Activated CD8-positive, alpha-beta T cell treated with anti-CD3 and anti-CD28 coated beads for 36 hours (primary cell): ENCODE measurements around the gene TMEM176B. TPM values are rescaled to one million over a fixed set of nuclear protein-coding genes. Genes with fewer than 3 reads are reported as not detected.

ENCODE experiments used
- ATAC-seq: fragments of 200-7000 bp; cut with Tn5 transposase; one replicate; pipeline ENCODE4 v1.10.0; 2021; ENCODE audit warnings: mild to moderate bottlenecking, moderate library complexity
- CTCF ChIA-PET: fragments of 350-600 bp; sonication (Branson Sonifier 250); formaldehyde crosslinking; loops from one replicate; lab custom pipeline; 2021; ENCODE audit warnings: antibody characterized with exemption; lab: Charles Lee
- POLR2A ChIA-PET: fragments of 350-600 bp; sonication (Branson Sonifier 250); formaldehyde crosslinking; loops from one replicate; lab custom pipeline; 2021; ENCODE audit warnings: antibody characterized with exemption; lab: Charles Lee
- DNase-seq: peaks from one replicate; pipeline ENCODE4 v3.0.0-alpha.2; 2020
- H3K27ac Mint-ChIP-seq: one replicate; pipeline ENCODE4 v1.8.0; 2021; ENCODE audit warnings: mild to moderate bottlenecking, mixed read lengths
- H3K27me3 Mint-ChIP-seq: one replicate; pipeline ENCODE4 v1.8.0; 2021; ENCODE audit warnings: mixed read lengths
- H3K36me3 Mint-ChIP-seq: one replicate; pipeline ENCODE4 v1.8.0; 2021; ENCODE audit warnings: low read depth, mixed read lengths
- H3K4me1 Mint-ChIP-seq: one replicate; pipeline ENCODE4 v1.8.0; 2021; ENCODE audit warnings: low read depth, mixed read lengths
- H3K4me3 Mint-ChIP-seq: one replicate; pipeline ENCODE4 v1.8.0; 2021; ENCODE audit warnings: mild to moderate bottlenecking, moderate library complexity, mixed read lengths
- H3K9me3 Mint-ChIP-seq: one replicate; pipeline ENCODE4 v1.8.0; 2021; ENCODE audit warnings: mixed read lengths
- CTCF ChIP-seq: fragments of 200-600 bp; IDR thresholded peaks from one replicate; pipeline ENCODE4 v1.8.0; 2022; ENCODE audit warnings: antibody characterized with exemption, mild to moderate bottlenecking
- intact Hi-C: fragments of 100-400 bp; cut with micrococcal nuclease; formaldehyde crosslinking; loops from one replicate; pipeline ENCODE4 v1.10.0; 2022
- total RNA-seq, 2 experiments: library from RNA; stranded (reverse); gene quantifications; one replicate each; pipeline ENCODE4 v1.2.3, GENCODE V29; 2021

TMEM176B gene
- total RNA-seq, 2 experiments from 2014 or later, result not detected

- DNase-seq, result no peak
- intact Hi-C loops, result no loop called here
- CTCF ChIA-PET, result interaction anchor here (0.8 to 4.0 kb wide), 7 partner anchors 9 to 295 kb away, joined by 3 to 23 read pairs (median 4); partner anchors contain the start of genes GIMAP1 and GIMAP2
- TF ChIP-seq CTCF, result no peak
- Mint-ChIP-seq H3K36me3 (peaks cover 76% of the 10 kb centered on the region), H3K4me1 (peaks cover 92% of the 10 kb centered on the region), H3K9me3 (peaks cover 7% of the 10 kb centered on the region), H3K4me3 (peak overlapping the region; percentile 89), H3K27me3 (no peaks in the 10 kb centered on the region), H3K27ac (peak overlapping the region; percentile 94)
- POLR2A ChIA-PET, result interaction anchor here (0.9 to 2.3 kb wide), 13 partner anchors 9 to 295 kb away, joined by 3 to 9 read pairs (median 4); partner anchors contain the start of genes GIMAP1, GIMAP7 and GIMAP8
- peak; percentile 5 for ATAC-seq
Observed at GRCh38 chr7:150744041-150744656, 56.0 kb downstream of the TMEM176B start.

GRCh38 chr7:150742286-150742968, 57.7 kb downstream of the TMEM176B start:
- H3K4me1 Mint-ChIP-seq, result peaks cover 75% of the 10 kb centered on the region
- DNase-seq, result peak; percentile 55
- no peaks in the 10 kb centered on the region for H3K27me3 Mint-ChIP-seq
- no peak for TF ChIP-seq CTCF
- peaks cover 89% of the 10 kb centered on the region for H3K36me3 Mint-ChIP-seq
- H3K4me3 Mint-ChIP-seq, result peak overlapping the region; percentile 89
- ChIA-PET POLR2A (interaction anchor here (0.6 to 2.9 kb wide), 16 partner anchors 9 to 293 kb away, joined by 3 to 17 read pairs (median 4); partner anchors contain the start of genes GIMAP1, GIMAP4 and GIMAP8), CTCF (interaction anchor here (1.1 to 4.0 kb wide), 5 partner anchors 10 to 294 kb away, joined by 3 to 23 read pairs (median 3); no protein-coding TSS in a partner anchor)
- peaks cover 7% of the 10 kb centered on the region for H3K9me3 Mint-ChIP-seq
- ATAC-seq, result peak; percentile 12
- H3K27ac Mint-ChIP-seq, result peak overlapping the region; percentile 94
- intact Hi-C loops, result no loop called here

Other genes starting within 250 kb of the TMEM176B start
- 10 to 100 TPM; 88.3 to 97.8 TPM for gene GIMAP4, start 233.0 kb downstream of the TMEM176B start, total RNA-seq
- 10 to 100 TPM; 21.2 to 21.5 TPM for gene GIMAP6, start 168.0 kb downstream of the TMEM176B start, total RNA-seq
- gene GIMAP2, start 114.7 kb downstream of the TMEM176B start, total RNA-seq, result 10 to 100 TPM; 42.2 to 42.7 TPM
- 1 to 10 TPM; 8.7 to 9.3 TPM for gene GIMAP1, start 83.8 kb downstream of the TMEM176B start, total RNA-seq
- gene GIMAP5, start 62.9 kb downstream of the TMEM176B start, total RNA-seq, result 10 to 100 TPM; 37.6 to 40.7 TPM
- not detected for gene TMEM176A, start 405 bp upstream of the TMEM176B start, total RNA-seq
- not detected for gene AOC1, start 52.2 kb upstream of the TMEM176B start, total RNA-seq
- gene KCNH2, start 178.0 kb upstream of the TMEM176B start, total RNA-seq, result under 1 TPM; 0.23 to 0.29 TPM
- gene NOS3, start 190.7 kb upstream of the TMEM176B start, total RNA-seq, result 1 to 10 TPM; 5.4 to 6.2 TPM
- 10 to 100 TPM; 12.6 to 14.0 TPM for gene ATG9B, start 224.1 kb upstream of the TMEM176B start, total RNA-seq
- gene ABCB8, start 228.1 kb upstream of the TMEM176B start, total RNA-seq, result 10 to 100 TPM; 41.4 to 47.5 TPM
- 1 to 10 TPM; 3.7 to 5.8 TPM for gene ASIC3, start 248.2 kb upstream of the TMEM176B start, total RNA-seq